Measurements from ENCODE around the gene PNPLA2. TPM values are rescaled to one million over a fixed set of nuclear protein-coding genes. Genes with fewer than 3 reads are reported as not detected.

The PNPLA2 gene
- total and polyA plus RNA-seq, 2 of the 8 experiments (the other 6 are each of a cell fraction or from before 2014, with no cell fraction given): 30.9 to 62.1 TPM

DNA sequence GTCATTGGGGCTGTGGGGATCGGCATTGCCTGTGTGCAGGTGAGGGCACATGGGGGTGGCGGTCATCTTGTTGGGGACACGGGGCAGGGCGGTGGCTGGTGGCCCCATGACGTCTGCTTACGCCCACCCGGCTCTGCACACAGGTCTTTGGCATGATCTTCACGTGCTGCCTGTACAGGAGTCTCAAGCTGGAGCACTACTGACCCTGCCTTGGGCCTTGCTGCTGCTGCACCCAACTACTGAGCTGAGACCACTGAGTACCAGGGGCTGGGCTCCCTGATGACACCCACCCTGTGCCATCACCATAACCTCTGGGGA, 19.2 kb downstream of the PNPLA2 start:
- no peak overlapping the region for H2BK120ac ChIP-seq (replicated peaks; ENCODE audit: low read depth, low read length)
- no peaks in the 10 kb centered on the region for H3K9me3 ChIP-seq (ENCODE audit: insufficient read depth in 2 of 2, low read depth in 1 of 2, low read length in 1 of 2)
- FAIRE-seq (no peak), DNase-seq (ENCODE audit: low read depth in 1 of 2, low spot score in 2 of 2) (no peak)
- H3K36me3 ChIP-seq (ENCODE audit: control insufficient read depth in 2 of 4, insufficient read depth in 4 of 4, low read length in 3 of 4): peaks cover 10 to 30% (median 24%) of the 10 kb centered on the region in 4 experiments; a peak in 7 of 8 replicates
- H3K23ac ChIP-seq (ENCODE audit: insufficient read length): no peak overlapping the region
- H3K23me2 ChIP-seq (ENCODE audit: low read depth, low read length): peaks cover 15% of the 10 kb centered on the region; the same call in 1 of the 2 replicates
- H4K8ac ChIP-seq (ENCODE audit: extremely low read depth, insufficient read depth, low read length): peak overlapping the region; percentile 5; the same call in 1 of the 2 replicates
- no peak overlapping the region for H3K14ac ChIP-seq (ENCODE audit: insufficient read length)
- peaks cover 0 to 22% (median 16%) of the 10 kb centered on the region in 4 experiments; a peak in 6 of 7 replicates for H3K4me1 ChIP-seq (replicated peaks in 1 of 4; ENCODE audit: control insufficient read depth in 3 of 4, insufficient read depth in 4 of 4, low read length in 3 of 4)
- no peak overlapping the region for H2AFZ ChIP-seq (ENCODE audit: low read length)
- H3K79me2 ChIP-seq (ENCODE audit: control insufficient read depth in 1 of 2, insufficient read depth in 2 of 2, low read length in 2 of 2): peaks cover 0 to 15% of the 10 kb centered on the region in 2 experiments; a peak in 2 of 4 replicates
- no peak overlapping the region for H2AK5ac ChIP-seq (ENCODE audit: low read depth, low read length)
- no peaks in the 10 kb centered on the region; a peak in 1 of 7 replicates for H3K27me3 ChIP-seq (replicated peaks in 1 of 4; ENCODE audit: control insufficient read depth in 3 of 4, extremely low read depth in 1 of 4, insufficient read depth in 3 of 4, low read length in 3 of 4)
- H3K79me1 ChIP-seq (ENCODE audit: low read depth, low read length): peaks cover 9% of the 10 kb centered on the region; the same call in 1 of the 2 replicates
- ChIA-PET POLR2A (ENCODE audit: partially characterized antibody) (interaction anchor here (1.0 to 40.4 kb wide), 4 partner anchors 10 to 27 kb away, joined by 3 to 1917 read pairs (median 119); partner anchors contain the start of genes CD151, CEND1, CRACR2B and PIDD1), CTCF (ENCODE audit: partially characterized antibody) (interaction anchor here (0.5 to 5.2 kb wide), 14 partner anchors 9 to 705 kb away, joined by 3 to 26 read pairs (median 4); partner anchors contain the start of genes CRACR2B and PNPLA2)
- H3K18ac ChIP-seq (ENCODE audit: extremely low read depth, low read length): no peak overlapping the region
- no peak overlapping the region for H4K91ac ChIP-seq (replicated peaks; ENCODE audit: insufficient read length, low read length)
- no peak overlapping the region for H3K4me3 ChIP-seq (ENCODE audit: extremely low read depth in 1 of 4, insufficient read depth in 2 of 4, low read depth in 3 of 4, low read length in 4 of 4)
- H2BK12ac ChIP-seq (ENCODE audit: low read depth, low read length): no peak overlapping the region
- peak overlapping the region; percentile 53 for H3K4ac ChIP-seq (replicated peaks; ENCODE audit: insufficient read length, low read depth, low read length)
- TF ChIP-seq JUN (IDR thresholded peaks at IDR 0.05; ENCODE audit: low read depth, low read length): no peak
- no peak for TF ChIP-seq NRF1 (IDR thresholded peaks at IDR 0.05; ENCODE audit: low read depth, low read length)
- no peak for TF ChIP-seq HDAC2 (IDR thresholded peaks at IDR 0.05; ENCODE audit: borderline replicate concordance in 1 of 2, low read depth in 2 of 2, low read length in 2 of 2)
- no peak for TF ChIP-seq SP1 (IDR thresholded peaks at IDR 0.05; ENCODE audit: low read depth, low read length)
- no peak for TF ChIP-seq BCL11A (IDR thresholded peaks at IDR 0.05; ENCODE audit: low read depth in 2 of 2, low read length in 2 of 2)
- TF ChIP-seq SIN3A (conservative IDR thresholded peaks at IDR 0.05 in 1 of 2, IDR thresholded peaks at IDR 0.05 in 1 of 2; ENCODE audit: low read depth in 1 of 2, low read length in 2 of 2): no peak
- TF ChIP-seq BRCA1 (IDR thresholded peaks at IDR 0.05; ENCODE audit: low read depth, low read length): no peak
- TF ChIP-seq EGR1 (IDR thresholded peaks at IDR 0.05; ENCODE audit: borderline replicate concordance, low read depth, low read length): no peak
- TF ChIP-seq GABPA (IDR thresholded peaks at IDR 0.05; ENCODE audit: borderline replicate concordance, insufficient read depth, low read length): no peak
- no peak for TF ChIP-seq SP4 (IDR thresholded peaks at IDR 0.05; ENCODE audit: low read length)
- TF ChIP-seq SAP30 (IDR thresholded peaks at IDR 0.05; ENCODE audit: insufficient read depth, insufficient replicate concordance, low read length): no peak
- H4K20me1 ChIP-seq (replicated peaks in 1 of 2; ENCODE audit: control insufficient read depth in 1 of 2, insufficient read depth in 2 of 2, low read length in 2 of 2): peaks cover 3 to 40% of the 10 kb centered on the region in 2 experiments
- no peak overlapping the region for H2BK20ac ChIP-seq (ENCODE audit: low read length)
- H3K4me2 ChIP-seq (ENCODE audit: insufficient read depth in 1 of 2, low read depth in 2 of 2, low read length in 2 of 2): no peak overlapping the region
- no peak overlapping the region for H3K27ac ChIP-seq (ENCODE audit: low read depth, low read length)
- WGBS, 2 experiments (ENCODE audit: extremely low coverage in 1 of 2, insufficient coverage in 1 of 2, insufficient read length in 1 of 2, insufficient replicate concordance in 2 of 2, low coverage in 1 of 2, low lambda C conversion rate in 2 of 2, missing lambda C conversion rate in 1 of 2): 86% methylated on average over 8 of the region's 8 CpGs; no CpG with 5 or more reads in 1 of the 2 experiments
- H2BK5ac ChIP-seq (ENCODE audit: low read depth, low read length): peak overlapping the region; percentile 7; the same call in 1 of the 2 replicates
- no peak overlapping the region for H3K9ac ChIP-seq (replicated peaks in 1 of 4; ENCODE audit: extremely low read depth in 1 of 4, low read depth in 3 of 4, low read length in 3 of 4)
- H4K5ac ChIP-seq (ENCODE audit: insufficient read length, low read depth, low read length): no peak overlapping the region
- H2BK15ac ChIP-seq (ENCODE audit: low read length): no peak overlapping the region
- H3K56ac ChIP-seq (replicated peaks; ENCODE audit: insufficient read length, low read depth, low read length): no peak overlapping the region

All from H1 (cell line).